ENCODE measurements around the gene NCCRP1. TPM values are rescaled to one million over a fixed set of nuclear protein-coding genes. Genes with fewer than 3 reads are reported as not detected.
A peak's percentile ranks its signal among the peaks of the same experiment; 100 is the strongest.

Gene NCCRP1
- total RNA-seq, 4 donors from 2014 or later = 208 to 737 (median 262) TPM

DNA sequence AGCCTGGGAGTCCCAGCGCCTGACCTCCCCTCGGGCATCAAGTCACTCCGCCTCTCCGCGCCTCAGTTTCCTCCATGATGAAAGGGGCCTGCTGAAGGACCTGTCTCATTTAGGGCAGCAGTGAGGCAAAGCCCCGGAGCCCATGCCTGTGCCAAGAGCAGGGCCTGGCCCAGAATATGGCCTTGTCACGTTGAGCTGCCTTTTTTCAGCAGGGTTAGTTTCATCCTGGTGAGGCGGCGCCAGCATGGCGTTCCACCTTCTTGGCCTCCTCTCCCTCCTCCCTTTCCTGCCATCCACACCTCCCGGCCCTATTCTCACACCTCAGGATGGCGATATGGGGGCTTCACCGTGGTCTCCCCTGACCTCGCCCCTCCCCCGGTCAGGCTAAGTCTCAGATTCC, 41.0 kb upstream of the NCCRP1 start:
- DNase-seq = no peak
- Histone ChIP-seq H3K4me1 (peaks cover 42 to 93% (median 52%) of the 10 kb centered on the region in 3 donors), H3K27ac (peak overlapping the region; percentile 46 to 89 (median 84)), H3K4me3 (no peak overlapping the region), H3K36me3 (no peaks in the 10 kb centered on the region), H3K27me3 (no peaks in the 10 kb centered on the region), H3K9me3 (no peaks in the 10 kb centered on the region)
- intact Hi-C loops (cut with DNase I) = no loop called here
- 62 to 67% methylated on average over 6 to 8 of the region's 15 CpGs for WGBS, 2 donors
- TF ChIP-seq POLR2A (IDR thresholded peaks at IDR 0.05) = no peak
- TF ChIP-seq, protein P1, sequence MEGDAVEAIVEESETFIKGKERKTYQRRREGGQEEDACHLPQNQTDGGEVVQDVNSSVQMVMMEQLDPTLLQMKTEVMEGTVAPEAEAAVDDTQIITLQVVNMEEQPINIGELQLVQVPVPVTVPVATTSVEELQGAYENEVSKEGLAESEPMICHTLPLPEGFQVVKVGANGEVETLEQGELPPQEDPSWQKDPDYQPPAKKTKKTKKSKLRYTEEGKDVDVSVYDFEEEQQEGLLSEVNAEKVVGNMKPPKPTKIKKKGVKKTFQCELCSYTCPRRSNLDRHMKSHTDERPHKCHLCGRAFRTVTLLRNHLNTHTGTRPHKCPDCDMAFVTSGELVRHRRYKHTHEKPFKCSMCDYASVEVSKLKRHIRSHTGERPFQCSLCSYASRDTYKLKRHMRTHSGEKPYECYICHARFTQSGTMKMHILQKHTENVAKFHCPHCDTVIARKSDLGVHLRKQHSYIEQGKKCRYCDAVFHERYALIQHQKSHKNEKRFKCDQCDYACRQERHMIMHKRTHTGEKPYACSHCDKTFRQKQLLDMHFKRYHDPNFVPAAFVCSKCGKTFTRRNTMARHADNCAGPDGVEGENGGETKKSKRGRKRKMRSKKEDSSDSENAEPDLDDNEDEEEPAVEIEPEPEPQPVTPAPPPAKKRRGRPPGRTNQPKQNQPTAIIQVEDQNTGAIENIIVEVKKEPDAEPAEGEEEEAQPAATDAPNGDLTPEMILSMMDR (IDR thresholded peaks at IDR 0.05) = no peak

DNA sequence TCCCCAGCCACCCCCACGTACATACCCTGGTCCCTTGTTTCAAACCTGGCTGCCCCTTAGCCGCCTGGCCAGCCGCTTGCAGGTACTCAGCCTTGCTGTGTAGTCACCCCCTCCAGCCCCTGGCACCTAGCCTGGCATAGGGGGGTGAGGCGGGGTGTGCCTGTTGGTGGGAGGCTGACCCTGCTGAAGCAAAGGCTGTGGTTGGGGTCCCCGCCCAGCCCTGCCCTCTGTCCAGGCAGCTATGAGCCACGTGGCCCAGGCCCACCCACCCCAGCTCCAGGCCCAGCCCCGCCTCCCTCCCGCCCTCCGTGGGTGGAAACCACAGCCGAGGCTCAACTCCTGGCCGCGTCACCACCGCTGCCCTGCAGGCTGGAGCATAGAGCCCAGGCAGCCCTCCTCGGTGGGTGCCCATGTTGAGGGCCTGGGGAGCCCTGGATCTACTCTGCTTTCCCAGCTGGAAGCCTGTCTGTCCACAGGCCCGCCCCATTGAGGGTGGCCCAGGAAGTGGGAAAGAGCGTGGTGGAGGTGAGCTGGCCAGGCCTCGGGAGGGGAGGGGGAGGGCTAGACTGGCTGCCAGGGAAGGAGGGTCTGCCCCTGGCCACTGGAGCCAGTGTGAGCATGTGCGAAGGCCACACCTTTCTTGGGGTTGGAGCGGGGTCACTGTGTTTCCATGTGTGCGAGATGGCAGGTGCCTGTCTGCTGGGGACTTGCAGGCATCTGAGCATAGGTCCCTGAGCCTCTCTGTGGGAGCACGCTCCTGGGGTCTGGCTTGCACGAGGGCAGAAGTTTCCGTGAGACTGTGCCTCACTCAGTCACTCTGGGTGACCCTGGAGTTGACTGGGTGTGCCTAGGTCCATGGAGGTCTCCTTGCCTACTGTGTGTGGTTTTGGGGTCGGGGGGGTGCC, 40.2 kb upstream of the NCCRP1 start:
- Histone ChIP-seq H3K9me3 (no peaks in the 10 kb centered on the region), H3K36me3 (no peaks in the 10 kb centered on the region), H3K27me3 (no peaks in the 10 kb centered on the region), H3K27ac (peak overlapping the region; percentile 46 to 89 (median 84)), H3K4me3 (peak overlapping the region in 2 of 4 donors; percentile 25 to 38), H3K4me1 (peaks cover 50 to 100% (median 60%) of the 10 kb centered on the region in 3 donors)
- TF ChIP-seq, protein P1 (IDR thresholded peaks at IDR 0.05) = no peak
- TF ChIP-seq POLR2A (IDR thresholded peaks at IDR 0.05) = no peak
- 50 to 60% methylated on average over 3 to 6 of the region's 24 CpGs for WGBS, 2 donors
- intact Hi-C loops (cut with DNase I) = no loop called here
- DNase-seq = no peak

DNA sequence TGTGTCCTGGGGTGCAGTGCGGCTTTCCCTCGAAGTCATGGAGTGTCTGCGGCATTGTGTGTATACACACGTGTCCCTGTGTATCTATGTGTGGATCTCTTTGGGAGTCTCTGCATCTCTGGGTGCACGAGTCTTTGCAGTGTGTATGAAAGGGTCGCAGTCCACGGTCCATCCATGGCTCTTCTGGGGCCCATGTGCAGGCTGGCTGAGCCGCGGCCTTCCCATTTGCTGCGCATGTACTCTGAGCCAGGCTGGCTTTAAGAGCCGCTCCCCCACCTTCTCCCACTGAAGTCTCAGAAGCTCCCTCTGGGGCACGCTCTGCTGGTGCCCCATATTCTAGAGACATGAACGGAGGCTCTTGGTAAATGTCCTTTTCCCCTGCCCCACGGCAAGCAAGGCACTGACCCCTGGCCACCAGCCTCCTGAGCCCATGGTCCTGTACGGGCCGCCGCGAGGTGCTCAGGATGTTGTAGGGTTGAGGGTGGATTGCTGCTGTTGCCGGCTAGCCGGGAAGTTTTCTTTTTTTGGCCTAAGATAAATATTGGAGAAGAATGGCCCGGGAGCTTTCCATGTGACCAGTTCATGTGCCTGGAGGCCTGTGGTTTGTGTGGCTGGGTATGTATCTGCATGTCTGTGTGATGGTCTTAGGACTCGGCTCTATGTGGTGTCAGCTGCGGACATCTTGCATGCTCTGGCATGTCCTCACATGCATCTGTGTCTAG, 39.3 kb upstream of the NCCRP1 start:
- no peaks in the 10 kb centered on the region for H3K9me3 ChIP-seq
- no peak for DNase-seq
- peak overlapping the region in 1 of 4 donors; percentile 25 for H3K4me3 ChIP-seq
- peak overlapping the region in 1 of 4 donors; percentile 88 for H3K27ac ChIP-seq
- no peaks in the 10 kb centered on the region for H3K36me3 ChIP-seq
- intact Hi-C loops (cut with DNase I) = no loop called here
- TF ChIP-seq POLR2A (IDR thresholded peaks at IDR 0.05) = no peak
- WGBS, 2 donors = 58 to 65% methylated on average over 12 to 14 of the region's 23 CpGs
- H3K4me1 ChIP-seq = peaks cover 50 to 99% (median 61%) of the 10 kb centered on the region in 3 donors
- H3K27me3 ChIP-seq = no peaks in the 10 kb centered on the region

DNA sequence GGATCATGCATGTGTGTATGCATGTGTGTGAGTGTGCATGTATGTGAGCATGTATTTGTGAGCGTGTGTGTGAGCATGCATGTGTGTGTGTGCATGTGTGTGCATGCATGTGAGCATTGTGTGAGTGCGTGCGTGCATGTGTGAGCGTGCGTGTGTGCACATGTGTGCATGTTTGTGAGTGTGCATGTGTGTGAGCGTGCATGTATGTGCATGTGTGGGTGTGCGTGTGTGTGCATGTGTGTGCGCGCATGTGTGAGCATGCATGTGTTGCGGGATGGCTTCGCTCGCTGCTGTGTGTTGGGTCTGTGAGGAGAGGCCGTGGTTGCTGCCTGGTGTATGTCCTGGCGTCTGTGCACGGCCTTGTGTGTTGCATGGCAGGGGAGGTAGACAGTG, 38.8 kb upstream of the NCCRP1 start:
- H3K9me3 ChIP-seq = no peaks in the 10 kb centered on the region
- no peak for TF ChIP-seq POLR2A (IDR thresholded peaks at IDR 0.05)
- TF ChIP-seq, protein P1 (IDR thresholded peaks at IDR 0.05) = no peak
- intact Hi-C loops (cut with DNase I) = no loop called here
- H3K27me3 ChIP-seq = no peaks in the 10 kb centered on the region
- WGBS, 2 donors = 86 to 92% methylated on average over 14 of the region's 15 CpGs
- no peaks in the 10 kb centered on the region for H3K36me3 ChIP-seq
- DNase-seq = no peak
- H3K4me3 ChIP-seq = no peak overlapping the region
- H3K4me1 ChIP-seq = peaks cover 50 to 96% (median 61%) of the 10 kb centered on the region in 3 donors
- no peak overlapping the region for H3K27ac ChIP-seq

DNA sequence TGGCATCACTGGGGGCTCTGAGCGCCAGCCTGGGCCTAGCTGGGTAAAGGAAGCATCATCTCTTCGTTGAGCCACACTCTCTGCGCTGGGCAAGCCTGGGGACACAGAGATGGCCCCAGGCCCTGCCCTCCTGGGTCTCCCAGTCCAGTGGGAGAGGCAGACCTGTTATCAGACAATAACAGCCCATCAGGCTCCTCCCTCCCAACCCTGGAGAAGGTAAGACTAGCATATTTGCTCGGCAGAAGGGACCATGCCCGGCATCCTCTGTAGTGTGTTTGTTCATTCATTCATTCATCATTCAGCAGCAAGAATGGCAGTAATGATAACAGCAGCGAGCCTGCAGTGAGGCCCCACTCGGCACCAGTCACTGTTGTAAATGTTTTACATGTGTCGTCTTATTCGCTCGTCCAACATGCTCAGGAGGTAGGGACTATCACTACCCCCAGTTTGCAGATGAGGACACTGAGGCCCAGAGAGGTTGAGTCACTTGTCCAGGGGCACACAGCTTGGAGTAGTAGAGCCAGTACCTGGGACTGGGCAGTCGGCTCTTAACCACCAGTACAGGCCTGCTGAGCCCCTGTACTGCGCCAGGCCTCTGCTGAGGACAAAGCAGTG, 38.0 kb upstream of the NCCRP1 start:
- Histone ChIP-seq H3K4me1 (peaks cover 50 to 89% (median 58%) of the 10 kb centered on the region in 3 donors), H3K27me3 (no peaks in the 10 kb centered on the region), H3K27ac (no peak overlapping the region), H3K36me3 (no peaks in the 10 kb centered on the region), H3K4me3 (no peak overlapping the region), H3K9me3 (no peaks in the 10 kb centered on the region)
- 75 to 86% methylated on average over 6 to 9 of the region's 12 CpGs for WGBS, 2 donors
- intact Hi-C loops (cut with DNase I) = no loop called here
- no peak for DNase-seq
- TF ChIP-seq, protein P1 (IDR thresholded peaks at IDR 0.05) = no peak
- TF ChIP-seq POLR2A (IDR thresholded peaks at IDR 0.05) = no peak
